Keratinocyte (primary cell): Measurements from ENCODE around the gene POLE3.

Source experiments
- EZH2 ChIP-seq: IDR thresholded peaks from one replicate; pipeline ENCODE4 v1.6.1; 2012; ENCODE audit warnings: inconsistent platforms, mild to moderate bottlenecking, low read length, moderate library complexity
- TF ChIP-seq, protein P1 (sequence below), 3 experiments: IDR thresholded peaks in 1 of 3; conservative IDR thresholded peaks in 1 of 3; optimal IDR thresholded peaks in 1 of 3; 2 replicates in 2 of 3; 3 replicates in 1 of 3; pipeline versions ENCODE3 to v1.5.1; 2011; ENCODE audit warnings: low read length in 3 of 3, mild to moderate bottlenecking in 3 of 3, moderate library complexity in 2 of 3, control low read depth in 1 of 3, inconsistent platforms in 1 of 3; ENCODE audit not compliant: insufficient read depth in 2 of 3; ENCODE audit errors: extremely low read depth in 1 of 3

DNA sequence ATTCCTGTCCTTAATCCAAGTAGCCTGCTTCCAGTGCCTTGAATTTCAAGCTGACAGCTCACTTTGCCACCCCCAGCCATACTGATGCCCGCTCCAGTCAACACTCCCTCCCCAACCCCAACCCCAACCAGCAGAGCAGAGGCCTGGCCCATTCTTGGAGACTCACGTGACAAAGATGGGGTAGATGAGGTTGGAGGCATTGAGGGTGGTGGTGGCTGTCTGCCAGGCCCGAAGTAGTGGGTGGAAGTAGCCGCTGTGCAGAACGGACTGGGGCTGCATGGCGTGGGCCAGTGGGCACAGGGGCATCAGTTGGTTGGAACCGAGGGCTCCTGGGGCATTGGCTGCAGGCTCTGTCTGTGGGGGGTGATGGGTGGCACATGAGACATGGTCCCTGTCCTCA lies 17.2 kb downstream of the POLE3 start:
- TF ChIP-seq, protein P1, sequence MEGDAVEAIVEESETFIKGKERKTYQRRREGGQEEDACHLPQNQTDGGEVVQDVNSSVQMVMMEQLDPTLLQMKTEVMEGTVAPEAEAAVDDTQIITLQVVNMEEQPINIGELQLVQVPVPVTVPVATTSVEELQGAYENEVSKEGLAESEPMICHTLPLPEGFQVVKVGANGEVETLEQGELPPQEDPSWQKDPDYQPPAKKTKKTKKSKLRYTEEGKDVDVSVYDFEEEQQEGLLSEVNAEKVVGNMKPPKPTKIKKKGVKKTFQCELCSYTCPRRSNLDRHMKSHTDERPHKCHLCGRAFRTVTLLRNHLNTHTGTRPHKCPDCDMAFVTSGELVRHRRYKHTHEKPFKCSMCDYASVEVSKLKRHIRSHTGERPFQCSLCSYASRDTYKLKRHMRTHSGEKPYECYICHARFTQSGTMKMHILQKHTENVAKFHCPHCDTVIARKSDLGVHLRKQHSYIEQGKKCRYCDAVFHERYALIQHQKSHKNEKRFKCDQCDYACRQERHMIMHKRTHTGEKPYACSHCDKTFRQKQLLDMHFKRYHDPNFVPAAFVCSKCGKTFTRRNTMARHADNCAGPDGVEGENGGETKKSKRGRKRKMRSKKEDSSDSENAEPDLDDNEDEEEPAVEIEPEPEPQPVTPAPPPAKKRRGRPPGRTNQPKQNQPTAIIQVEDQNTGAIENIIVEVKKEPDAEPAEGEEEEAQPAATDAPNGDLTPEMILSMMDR (optimal IDR thresholded peaks at IDR 0.05 in 1 of 3, IDR thresholded peaks at IDR 0.05 in 1 of 3, conservative IDR thresholded peaks at IDR 0.05 in 1 of 3; ENCODE audit: extremely low read depth in 1 of 3, insufficient read depth in 2 of 3, low read length in 3 of 3): no peak
- no peak for TF ChIP-seq EZH2
